Left colon (tissue), 2 donors: ENCODE results near the gene MED27. TPM values are rescaled to one million over a fixed set of nuclear protein-coding genes. Genes with fewer than 3 reads are reported as not detected.

Experiments
- ATAC-seq: fragments of 200-7000 bp; cut with Tn5 transposase; one replicate; pipeline ENCODE4 v1.9.1; 2020; ENCODE audit warnings: mild to moderate bottlenecking, moderate library complexity
- DNase-seq, 2 donors: peaks; one replicate each; pipeline ENCODE4 v3.0.0-alpha.2; 2020
- intact Hi-C, 2 donors: fragments of 100-400 bp; cut with DNase I in 1 of 2; cut with micrococcal nuclease in 1 of 2; formaldehyde crosslinking; loops; one replicate each; pipeline versions ENCODE4 v1.11.2 to v1.14.0; 2022; cut with DNase I, micrococcal nuclease
- total RNA-seq, 2 donors: library from RNA; stranded (reverse); fragmentation: NEBNext Ultra II Directional; extraction: Animal tissue kit (Norgen Biotek cat#: 25700); gene quantifications; one replicate each; pipeline ENCODE4 v1.2.1, GENCODE V29; 2021
- donor health status: DM: no; HTN: no; CAD: no.
- donor health status: DM: yes; HTN: yes; CAD: no.

Gene MED27
- total RNA-seq, 2 donors from 2014 or later = 12.9 to 13.6 TPM

- intact Hi-C loops = no loop called here
- no peak for ATAC-seq
Measured at GRCh38 chr9:131838530-131839280, 241.0 kb downstream of the MED27 start.

GRCh38 chr9:131837836-131838235 is 241.8 kb downstream of the MED27 start:
- intact Hi-C loops = no loop called here
- DNase-seq = no peak
- ATAC-seq = no peak

More at GRCh38 chr9:131838530-131839280, 241.0 kb downstream of the MED27 start:
- DNase-seq = no peak

- intact Hi-C loops = no loop called here
- no peak for DNase-seq
Measured at GRCh38 chr9:131837316-131837715, 242.4 kb downstream of the MED27 start.

GRCh38 chr9:131836607-131837315 is 242.9 kb downstream of the MED27 start:
- no peak for ATAC-seq
- no peak for DNase-seq
- intact Hi-C loops = no loop called here

More at GRCh38 chr9:131837316-131837715, 242.4 kb downstream of the MED27 start:
- ATAC-seq = no peak

GRCh38 chr9:131836021-131836420 is 243.6 kb downstream of the MED27 start:
- intact Hi-C loops = no loop called here
- ATAC-seq = no peak
- no peak for DNase-seq

GRCh38 chr9:131835151-131835910 is 244.3 kb downstream of the MED27 start:
- ATAC-seq (no peak), DNase-seq (no peak)
- intact Hi-C loops = no loop called here

GRCh38 chr9:131834721-131835120 is 244.9 kb downstream of the MED27 start:
- intact Hi-C loops = no loop called here
- DNase-seq (no peak), ATAC-seq (no peak)

GRCh38 chr9:131833906-131834305 is 245.8 kb downstream of the MED27 start:
- intact Hi-C loops = no loop called here
- DNase-seq = no peak
- ATAC-seq = no peak

GRCh38 chr9:131833083-131833482 is 246.6 kb downstream of the MED27 start:
- no peak for DNase-seq
- ATAC-seq = no peak
- intact Hi-C loops = no loop called here

- DNase-seq (no peak), ATAC-seq (no peak)
- intact Hi-C loops = no loop called here
Measured at GRCh38 chr9:131831380-131832165, 248.1 kb downstream of the MED27 start.

GRCh38 chr9:131827821-131828369 is 251.8 kb downstream of the MED27 start:
- ATAC-seq (no peak), DNase-seq (no peak)
- intact Hi-C loops = no loop called here

- intact Hi-C loops = no loop called here
- ATAC-seq = no peak
- DNase-seq = no peak
Measured at GRCh38 chr9:131826966-131827525, 252.6 kb downstream of the MED27 start.

- DNase-seq (no peak), ATAC-seq (no peak)
- intact Hi-C loops = no loop called here
Measured at GRCh38 chr9:131826053-131826452, 253.6 kb downstream of the MED27 start.

GRCh38 chr9:131824953-131825495 is 254.6 kb downstream of the MED27 start:
- ATAC-seq = no peak
- intact Hi-C loops = no loop called here
- DNase-seq = no peak

- no peak for ATAC-seq
- intact Hi-C loops = no loop called here
- DNase-seq = no peak
Measured at GRCh38 chr9:131824155-131824594, 255.5 kb downstream of the MED27 start.

GRCh38 chr9:131823701-131824146 is 255.9 kb downstream of the MED27 start:
- ATAC-seq = no peak
- intact Hi-C loops = no loop called here
- no peak for DNase-seq

GRCh38 chr9:131818089-131818488 is 261.6 kb downstream of the MED27 start:
- intact Hi-C loops = no loop called here
- no peak for DNase-seq
- ATAC-seq = no peak

GRCh38 chr9:131817627-131818026 is 262.0 kb downstream of the MED27 start:
- no peak for ATAC-seq
- intact Hi-C loops = no loop called here

More at GRCh38 chr9:131817627-131818026, 262.0 kb downstream of the MED27 start:
- DNase-seq = no peak
